Activated naive CD8-positive, alpha-beta T cell treated with anti-CD3 and anti-CD28 coated beads, Interleukin-2, amount 50 U/mL, for 16 hours (primary cell): Measurements from ENCODE around the gene EXOC3L2.

Experiments used
- DNase-seq: peaks from one replicate; pipeline ENCODE4 v3.0.0-alpha.2; 2020; ENCODE audit warnings: low read depth, low spot score

The EXOC3L2 gene

GRCh38 chr19:45218911-45219743, 26.1 kb downstream of the EXOC3L2 start:
- DNase-seq = no peak

DNA sequence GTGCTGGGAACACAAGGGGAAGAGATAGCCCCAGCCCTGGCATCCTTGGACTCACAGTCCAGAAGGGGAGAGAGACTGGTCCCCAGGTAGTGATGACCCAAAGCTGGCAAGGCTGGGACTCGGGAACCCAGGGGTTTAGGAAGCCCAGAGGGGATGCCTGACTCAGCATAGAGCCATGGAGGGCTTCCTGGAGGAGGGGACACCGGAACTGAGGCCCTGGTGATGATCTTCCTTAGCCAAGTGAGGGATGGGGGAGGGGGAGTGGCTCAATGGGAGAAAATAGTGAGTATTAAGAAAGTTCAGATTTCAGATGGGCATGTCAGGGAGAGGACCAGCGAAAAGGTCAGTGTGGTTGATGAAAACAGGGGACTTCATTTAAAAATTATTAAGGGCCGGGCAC, 26.8 kb downstream of the EXOC3L2 start:
- DNase-seq = no peak

DNA sequence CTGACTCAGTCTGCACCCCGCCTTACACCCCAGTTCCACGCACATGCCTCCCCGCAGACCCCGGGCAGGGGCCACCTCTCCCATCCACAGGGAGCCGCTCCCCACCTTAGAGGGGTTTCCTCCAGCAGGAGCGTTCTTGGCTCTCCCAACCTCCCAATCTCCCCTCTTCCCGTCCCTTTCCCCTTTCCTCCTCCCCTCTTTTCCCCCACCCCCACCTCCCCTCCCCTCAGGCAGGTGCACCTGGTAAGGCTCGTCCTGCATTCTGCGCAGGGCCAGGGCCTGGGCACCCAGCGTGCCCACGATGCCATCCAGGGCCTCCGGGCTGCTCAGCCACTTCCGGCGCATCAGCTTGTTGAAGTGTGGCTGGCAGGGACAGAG, 27.3 kb downstream of the EXOC3L2 start:
- no peak for DNase-seq

DNA sequence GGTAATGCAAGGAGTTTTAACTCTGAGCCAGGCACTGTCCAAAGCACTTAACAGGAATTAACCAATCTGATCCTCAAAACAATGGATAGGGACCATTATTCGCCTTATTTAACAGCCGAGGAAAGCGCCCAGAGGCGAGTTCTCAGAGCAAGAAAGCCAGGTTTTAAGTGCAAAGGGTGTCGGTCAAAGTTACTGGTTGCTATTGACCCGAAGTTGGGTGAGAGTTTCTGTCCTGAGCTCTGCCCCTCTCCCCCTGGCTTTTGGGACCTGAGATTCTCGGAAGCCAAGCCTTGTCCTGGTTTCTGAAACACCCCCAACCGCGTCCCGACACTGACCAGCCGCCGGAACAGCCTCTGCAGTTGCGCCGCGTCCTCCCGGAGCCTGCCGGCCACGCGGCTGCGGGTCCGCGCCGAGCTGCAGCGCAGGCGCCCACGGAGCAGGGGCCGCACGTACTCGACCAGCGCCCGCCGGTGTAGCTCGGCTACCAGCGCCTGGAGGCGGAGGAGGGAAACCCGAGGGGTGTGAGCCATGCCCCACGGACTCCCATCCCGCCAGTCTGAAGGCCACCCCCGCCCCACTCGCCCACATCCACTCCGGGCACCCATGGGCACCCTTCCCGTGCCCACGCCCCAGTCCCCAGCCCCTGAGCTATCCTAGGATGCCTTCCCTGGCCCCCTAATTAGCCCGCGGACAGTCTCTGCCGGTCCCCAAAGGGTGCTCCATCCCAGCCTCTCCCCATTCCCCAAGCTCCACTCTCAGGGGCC, 27.8 kb downstream of the EXOC3L2 start:
- DNase-seq = no peak

GRCh38 chr19:45216667-45217066, 28.5 kb downstream of the EXOC3L2 start:
- DNase-seq = no peak

- DNase-seq = no peak
Observed at GRCh38 chr19:45215391-45216191, 29.6 kb downstream of the EXOC3L2 start.

GRCh38 chr19:45213031-45213430, 32.2 kb downstream of the EXOC3L2 start:
- no peak for DNase-seq

GRCh38 chr19:45211751-45212381, 33.3 kb downstream of the EXOC3L2 start:
- DNase-seq = no peak

DNA sequence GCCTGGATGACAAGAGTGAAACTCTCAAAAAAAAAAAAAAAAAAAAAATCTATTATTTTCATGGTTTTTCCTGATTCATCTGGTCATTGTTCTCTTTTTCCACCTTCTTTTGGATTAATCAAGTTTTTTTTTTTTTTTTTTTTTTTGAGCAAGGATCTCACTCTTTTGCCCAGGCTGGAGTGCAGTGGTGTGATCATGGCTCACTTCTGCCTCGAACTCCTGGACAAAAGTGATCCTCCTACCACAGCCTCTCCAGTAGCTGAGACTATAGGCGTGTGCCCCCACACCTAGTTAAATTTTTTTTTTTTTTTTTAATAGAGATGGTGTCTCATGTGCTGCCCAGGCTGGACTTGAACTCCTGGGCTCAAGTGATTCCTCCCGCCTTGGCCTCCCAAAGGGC, 38.9 kb downstream of the EXOC3L2 start:
- DNase-seq = no peak

- DNase-seq = no peak
Observed at GRCh38 chr19:45205810-45206209, 39.4 kb downstream of the EXOC3L2 start.

DNA sequence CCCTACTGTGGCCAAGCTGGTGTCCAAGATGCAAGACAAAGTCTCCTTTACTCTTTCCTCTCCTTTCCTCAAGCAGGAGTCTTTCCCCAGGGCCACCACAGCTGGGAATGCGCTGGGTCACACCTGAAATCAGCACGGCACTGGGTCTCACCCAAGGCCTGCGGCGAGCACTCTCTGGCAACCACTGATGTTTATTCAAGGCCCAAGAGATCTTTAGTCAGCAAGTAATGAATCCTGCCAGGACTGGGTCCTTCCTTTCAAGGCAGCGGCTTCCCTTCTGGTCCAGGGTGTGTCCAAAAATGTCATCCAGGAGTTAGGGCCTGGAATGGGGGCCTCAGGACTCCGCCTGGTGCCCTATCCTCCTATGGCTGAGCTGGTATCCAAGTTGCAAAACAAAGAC, 42.6 kb downstream of the EXOC3L2 start:
- DNase-seq = no peak

DNA sequence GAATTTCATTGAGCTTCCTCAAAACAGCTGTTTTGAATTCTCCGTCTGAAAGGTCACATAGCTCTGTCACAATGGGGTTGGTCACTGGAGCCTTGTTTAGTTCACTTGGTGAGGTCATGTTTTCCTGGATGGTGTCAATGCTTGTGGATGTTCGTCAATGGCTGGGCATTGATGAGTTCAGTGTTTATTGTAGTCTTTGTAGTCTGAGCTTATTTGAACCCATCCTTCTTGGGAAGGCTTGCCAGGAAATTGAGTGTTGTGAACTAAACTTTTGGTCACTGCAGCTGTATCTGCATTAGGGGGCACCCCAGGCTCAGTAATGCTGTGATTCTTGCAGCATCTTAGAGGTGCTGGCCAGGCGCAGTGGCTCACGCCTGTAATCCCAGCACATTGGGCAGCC, 44.6 kb downstream of the EXOC3L2 start:
- DNase-seq = no peak

DNA sequence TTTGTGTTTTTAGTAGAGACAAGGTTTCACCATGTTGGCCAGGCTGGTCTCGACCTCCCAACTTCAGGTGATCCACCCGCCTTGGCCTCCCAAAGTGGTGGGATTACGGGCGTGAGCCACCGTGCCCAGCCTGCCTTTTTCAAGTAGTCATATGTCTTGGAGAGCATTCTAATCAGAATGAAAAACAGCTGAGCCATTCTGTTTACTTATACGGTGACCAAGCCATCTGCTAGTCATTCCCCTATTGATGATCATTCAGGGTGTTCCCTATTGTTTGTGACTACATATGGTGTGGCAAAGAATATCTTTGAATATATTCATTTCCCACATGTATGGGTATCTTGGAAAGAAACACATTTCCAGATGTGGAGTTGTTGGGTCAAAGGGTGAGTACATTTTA, 49.4 kb downstream of the EXOC3L2 start:
- DNase-seq = no peak

- DNase-seq = no peak
Observed at GRCh38 chr19:45191375-45191774, 53.8 kb downstream of the EXOC3L2 start.

DNA sequence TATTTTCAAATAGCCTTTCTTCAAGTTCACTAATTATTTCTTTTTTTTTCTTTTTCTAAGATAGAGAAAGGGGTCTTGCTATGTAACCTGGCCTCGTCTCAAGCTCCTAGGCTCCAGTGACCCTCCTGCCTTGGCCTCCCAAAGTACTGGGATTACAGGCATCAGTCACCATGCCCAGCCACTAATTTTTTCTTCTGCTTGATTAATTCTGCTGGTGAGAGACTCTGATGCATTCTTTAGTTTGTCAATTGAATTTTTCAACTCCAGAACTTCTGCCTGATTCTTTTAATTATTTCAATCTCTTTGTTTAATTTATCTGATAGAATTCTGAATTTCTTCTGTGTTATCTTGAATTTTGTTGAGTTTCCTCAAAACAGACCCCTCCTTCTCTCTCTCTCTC, 55.2 kb downstream of the EXOC3L2 start:
- no peak for DNase-seq

DNA sequence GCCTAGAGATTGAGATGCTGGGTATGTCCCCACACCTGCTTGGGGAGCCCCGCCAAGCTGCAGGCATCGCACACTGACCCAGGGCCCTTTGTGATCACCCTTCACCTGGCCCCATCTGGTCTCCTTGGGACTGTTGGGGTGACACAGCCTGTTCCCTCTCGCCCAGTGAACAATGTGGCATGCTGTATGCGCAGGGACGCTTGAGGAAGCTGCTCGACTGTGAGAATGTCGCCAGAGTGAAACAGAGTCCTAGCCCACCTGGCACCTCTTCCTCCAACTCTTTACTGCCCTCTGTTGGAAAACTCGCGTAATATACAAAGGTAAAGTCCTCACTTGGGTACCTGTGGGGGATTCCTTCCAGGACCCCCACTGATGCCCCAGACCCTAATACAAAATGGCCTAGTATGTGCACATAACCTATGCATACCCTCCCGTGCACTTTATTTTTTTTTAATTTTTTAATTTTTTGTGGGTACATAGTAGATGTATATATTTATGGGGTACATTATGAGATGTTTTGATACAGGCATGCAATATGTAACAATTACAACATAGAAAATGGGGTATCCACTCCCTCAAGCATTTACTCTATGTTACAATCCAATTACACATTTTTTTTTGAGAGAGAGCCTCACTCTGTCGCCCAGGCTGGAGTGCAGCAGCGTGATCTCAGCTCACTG, 57.6 kb downstream of the EXOC3L2 start:
- DNase-seq = no peak

DNA sequence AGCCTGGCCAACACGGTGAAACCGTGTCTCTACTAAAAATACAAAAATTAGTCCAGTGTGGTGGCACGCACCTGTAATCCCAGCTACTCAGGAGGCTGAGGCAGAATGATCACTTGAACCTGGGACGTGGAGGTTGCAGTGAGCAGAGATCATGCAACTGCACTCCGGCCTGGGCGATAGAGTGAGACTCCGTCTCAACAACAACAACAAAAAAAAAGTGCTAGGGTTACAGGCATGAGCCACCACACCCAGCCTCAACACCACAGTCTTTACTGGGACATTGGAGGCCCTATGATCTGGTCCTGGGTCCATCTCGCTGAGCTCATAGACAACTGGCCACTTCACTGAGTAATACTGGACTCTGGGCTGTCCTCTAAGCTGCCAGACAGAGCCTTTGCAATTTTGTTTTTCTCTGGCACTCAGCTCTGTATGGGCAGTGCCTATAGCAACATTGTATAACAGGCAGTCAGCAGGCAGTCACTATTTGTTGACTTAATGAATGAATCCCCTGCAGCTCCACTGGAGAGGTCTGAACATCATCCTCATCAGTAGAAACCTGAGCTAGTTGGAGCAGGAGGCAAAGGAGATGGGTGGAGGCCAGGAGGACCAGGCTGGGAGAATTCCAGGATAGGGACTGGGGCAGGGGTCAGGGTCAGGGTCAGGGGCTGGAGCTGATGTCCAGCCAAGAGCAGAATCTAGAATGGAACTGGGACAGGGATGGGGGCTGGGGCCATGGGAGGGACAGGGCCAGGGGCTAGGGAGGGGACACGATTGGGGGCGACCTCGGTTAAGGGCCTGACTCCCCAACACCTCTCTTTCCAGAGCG, 58.5 kb downstream of the EXOC3L2 start:
- DNase-seq = no peak

DNA sequence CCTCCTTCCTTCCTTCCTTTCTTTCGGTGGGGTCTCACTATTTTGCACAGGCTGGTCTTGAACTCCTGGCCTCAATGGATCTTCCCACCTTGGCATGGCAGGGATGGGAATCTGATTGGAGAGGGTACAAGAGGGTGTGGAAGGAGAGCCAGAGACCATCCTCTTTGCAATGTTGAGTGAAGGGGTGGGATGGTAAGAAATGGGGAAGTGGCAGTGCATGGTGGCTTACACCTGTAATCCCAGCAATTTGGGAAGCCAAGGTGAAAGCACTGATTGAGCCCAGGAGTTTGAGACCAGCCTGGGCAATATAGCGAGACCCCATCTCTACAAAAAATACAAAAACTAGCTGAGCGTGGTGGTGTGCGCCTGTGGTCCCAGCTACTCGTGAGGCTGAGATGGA, 61.1 kb downstream of the EXOC3L2 start:
- no peak for DNase-seq

GRCh38 chr19:45182758-45183157, 62.4 kb downstream of the EXOC3L2 start:
- DNase-seq = no peak

GRCh38 chr19:45180936-45181335, 64.3 kb downstream of the EXOC3L2 start:
- DNase-seq = no peak
